ENCODE data around the gene RAD23A.

DNA sequence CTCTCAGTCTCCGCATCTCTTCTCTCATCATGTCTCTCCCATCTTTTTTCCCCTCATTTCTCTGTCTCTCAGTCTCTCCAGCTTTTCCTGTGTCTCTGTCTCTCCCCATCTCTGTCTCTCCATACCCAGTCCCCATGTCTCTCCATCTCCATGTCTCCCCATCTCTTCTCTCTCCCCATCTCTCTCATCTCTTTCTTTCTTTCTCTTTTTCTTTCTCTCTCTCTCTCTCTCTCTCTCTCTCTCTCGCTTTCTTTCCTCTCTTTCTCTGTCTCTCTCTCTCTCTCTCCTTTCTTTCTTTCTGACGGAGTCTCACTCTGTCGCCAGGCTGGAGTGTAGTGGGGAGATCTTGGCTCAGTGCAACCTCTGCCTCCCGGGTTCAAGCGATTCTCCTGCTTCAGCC lies 37.0 kb downstream of the RAD23A start:
- TF ChIP-seq POLR2A (IDR thresholded peaks at IDR 0.05) (no peak), CTCF (IDR thresholded peaks at IDR 0.05) (no peak)
